Measurements from ENCODE around the gene NR5A1. TPM values are rescaled to one million over a fixed set of nuclear protein-coding genes. Genes with fewer than 3 reads are reported as not detected.

The NR5A1 gene
- total and polyA plus RNA-seq, 2 of the 13 experiments (the other 11 are each of a cell fraction or from before 2014, with no cell fraction given): 28.9 to 44.7 TPM

DNA sequence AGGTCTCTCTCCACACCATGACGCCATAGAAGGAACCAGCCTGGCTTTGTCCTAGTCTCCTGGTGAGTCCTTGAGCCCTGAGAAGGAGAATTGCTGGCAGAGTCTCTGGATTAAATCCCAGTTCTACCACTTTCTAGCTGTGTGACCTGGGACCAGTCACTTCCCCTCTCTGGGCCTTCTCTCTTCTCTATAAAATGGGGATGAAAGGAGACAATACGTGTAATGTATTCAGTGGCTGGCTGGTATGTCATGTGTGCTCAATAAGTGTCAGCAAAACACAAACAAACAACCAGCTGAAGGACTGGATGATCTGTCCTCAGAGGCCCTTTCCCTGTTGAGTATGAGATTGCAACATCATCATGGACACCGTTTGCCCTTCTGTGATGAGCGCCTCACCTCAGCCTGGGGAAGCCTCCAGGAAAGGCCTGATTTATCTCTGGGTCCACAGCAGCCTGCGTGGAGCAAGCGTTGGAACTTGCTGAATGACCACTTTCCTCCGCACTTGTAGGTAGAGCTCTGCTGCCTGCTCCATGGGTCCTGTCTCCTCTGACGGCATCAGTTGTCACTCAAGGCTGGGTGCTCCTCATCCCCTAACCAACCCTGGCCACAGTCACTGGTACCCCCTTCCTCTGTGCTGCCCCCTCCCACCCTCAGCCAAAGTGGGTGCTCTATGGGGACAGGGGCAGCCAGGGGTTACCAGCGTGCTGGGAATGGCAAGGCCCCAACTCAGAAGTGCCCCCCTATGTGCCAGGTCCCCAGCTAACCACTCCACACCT is 3.6 kb upstream of the NR5A1 start (continued):
- TF ChIP-seq, protein P1, sequence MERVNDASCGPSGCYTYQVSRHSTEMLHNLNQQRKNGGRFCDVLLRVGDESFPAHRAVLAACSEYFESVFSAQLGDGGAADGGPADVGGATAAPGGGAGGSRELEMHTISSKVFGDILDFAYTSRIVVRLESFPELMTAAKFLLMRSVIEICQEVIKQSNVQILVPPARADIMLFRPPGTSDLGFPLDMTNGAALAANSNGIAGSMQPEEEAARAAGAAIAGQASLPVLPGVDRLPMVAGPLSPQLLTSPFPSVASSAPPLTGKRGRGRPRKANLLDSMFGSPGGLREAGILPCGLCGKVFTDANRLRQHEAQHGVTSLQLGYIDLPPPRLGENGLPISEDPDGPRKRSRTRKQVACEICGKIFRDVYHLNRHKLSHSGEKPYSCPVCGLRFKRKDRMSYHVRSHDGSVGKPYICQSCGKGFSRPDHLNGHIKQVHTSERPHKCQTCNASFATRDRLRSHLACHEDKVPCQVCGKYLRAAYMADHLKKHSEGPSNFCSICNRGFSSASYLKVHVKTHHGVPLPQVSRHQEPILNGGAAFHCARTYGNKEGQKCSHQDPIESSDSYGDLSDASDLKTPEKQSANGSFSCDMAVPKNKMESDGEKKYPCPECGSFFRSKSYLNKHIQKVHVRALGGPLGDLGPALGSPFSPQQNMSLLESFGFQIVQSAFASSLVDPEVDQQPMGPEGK (CRISPR knock-in tag; IDR thresholded peaks at IDR 0.05): peak; percentile 28; the same call in 1 of the 2 replicates
- TF ChIP-seq FIP1L1 (IDR thresholded peaks at IDR 0.05; ENCODE audit: borderline replicate concordance, insufficient read depth, low read depth, low read length) (no peak), XBP1 (CRISPR knock-in tag; IDR thresholded peaks at IDR 0.05) (peak; percentile 87; the same call in 1 of the 2 replicates), MIXL1 (CRISPR knock-in tag; IDR thresholded peaks at IDR 0.05) (no peak), RARA (CRISPR knock-in tag; IDR thresholded peaks at IDR 0.05) (peak; percentile 68), ZNF430 (CRISPR knock-in tag; IDR thresholded peaks at IDR 0.05) (peak; percentile 62; the same call in 1 of the 2 replicates), ZNF577 (CRISPR knock-in tag; IDR thresholded peaks at IDR 0.05; ENCODE audit: borderline replicate concordance, low read depth) (no peak), DNMT3B (CRISPR knock-in tag; conservative IDR thresholded peaks at IDR 0.05) (no peak), RORA (CRISPR knock-in tag; IDR thresholded peaks at IDR 0.05) (no peak), PCBP1 (IDR thresholded peaks at IDR 0.05; ENCODE audit: borderline replicate concordance, low read depth, low read length) (no peak), CENPX (CRISPR knock-in tag; IDR thresholded peaks at IDR 0.05) (no peak), ZNF772 (CRISPR knock-in tag; IDR thresholded peaks at IDR 0.05) (no peak), ZNF343 (CRISPR knock-in tag; IDR thresholded peaks at IDR 0.05) (no peak), ZFP62 (CRISPR knock-in tag; IDR thresholded peaks at IDR 0.05) (no peak), ESRRA (CRISPR knock-in tag; IDR thresholded peaks at IDR 0.05; ENCODE audit: low read depth) (0 out of 2 replicates have a peak, but pooled peaks have one; percentile 22), ZFP90 (CRISPR knock-in tag; IDR thresholded peaks at IDR 0.05; ENCODE audit: borderline replicate concordance) (0 out of 2 replicates have a peak, but pooled peaks have one; percentile 48), EED (CRISPR knock-in tag; IDR thresholded peaks at IDR 0.05) (peak; percentile 54; the same call in 1 of the 2 replicates), TGIF2 (CRISPR knock-in tag; IDR thresholded peaks at IDR 0.05) (peak; percentile 64; the same call in 1 of the 2 replicates), ZNF180 (CRISPR knock-in tag; IDR thresholded peaks at IDR 0.05; ENCODE audit: borderline replicate concordance, low read depth) (no peak), ZNF605 (CRISPR knock-in tag; IDR thresholded peaks at IDR 0.05) (peak; percentile 49; the same call in 1 of the 2 replicates), SIN3A (IDR thresholded peaks at IDR 0.05; ENCODE audit: borderline replicate concordance, low read depth, low read length) (peak; percentile 50; the same call in 1 of the 2 replicates), SALL1 (CRISPR knock-in tag; IDR thresholded peaks at IDR 0.05) (peak; percentile 79), KAT2B (IDR thresholded peaks at IDR 0.05; ENCODE audit: borderline replicate concordance, low read depth, low read length) (no peak), NCOA5 (CRISPR knock-in tag; IDR thresholded peaks at IDR 0.05) (no peak), SETDB1 (CRISPR knock-in tag; IDR thresholded peaks at IDR 0.05; ENCODE audit: borderline replicate concordance) (no peak), HNF4A (CRISPR knock-in tag; IDR thresholded peaks at IDR 0.05) (peak; percentile 55)
- TF ChIP-seq, protein P2, sequence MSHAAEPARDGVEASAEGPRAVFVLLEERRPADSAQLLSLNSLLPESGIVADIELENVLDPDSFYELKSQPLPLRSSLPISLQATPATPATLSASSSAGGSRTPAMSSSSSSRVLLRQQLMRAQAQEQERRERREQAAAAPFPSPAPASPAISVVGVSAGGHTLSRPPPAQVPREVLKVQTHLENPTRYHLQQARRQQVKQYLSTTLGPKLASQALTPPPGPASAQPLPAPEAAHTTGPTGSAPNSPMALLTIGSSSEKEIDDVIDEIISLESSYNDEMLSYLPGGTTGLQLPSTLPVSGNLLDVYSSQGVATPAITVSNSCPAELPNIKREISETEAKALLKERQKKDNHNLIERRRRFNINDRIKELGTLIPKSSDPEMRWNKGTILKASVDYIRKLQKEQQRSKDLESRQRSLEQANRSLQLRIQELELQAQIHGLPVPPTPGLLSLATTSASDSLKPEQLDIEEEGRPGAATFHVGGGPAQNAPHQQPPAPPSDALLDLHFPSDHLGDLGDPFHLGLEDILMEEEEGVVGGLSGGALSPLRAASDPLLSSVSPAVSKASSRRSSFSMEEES (CRISPR knock-in tag; IDR thresholded peaks at IDR 0.05): 0 out of 2 replicates have a peak, but pooled peaks have one; percentile 51
- TF ChIP-seq, protein P3, sequence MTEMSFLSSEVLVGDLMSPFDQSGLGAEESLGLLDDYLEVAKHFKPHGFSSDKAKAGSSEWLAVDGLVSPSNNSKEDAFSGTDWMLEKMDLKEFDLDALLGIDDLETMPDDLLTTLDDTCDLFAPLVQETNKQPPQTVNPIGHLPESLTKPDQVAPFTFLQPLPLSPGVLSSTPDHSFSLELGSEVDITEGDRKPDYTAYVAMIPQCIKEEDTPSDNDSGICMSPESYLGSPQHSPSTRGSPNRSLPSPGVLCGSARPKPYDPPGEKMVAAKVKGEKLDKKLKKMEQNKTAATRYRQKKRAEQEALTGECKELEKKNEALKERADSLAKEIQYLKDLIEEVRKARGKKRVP (CRISPR knock-in tag; IDR thresholded peaks at IDR 0.05): peak in 1 of 2 experiments; percentile 79; a peak in 2 of 4 replicates
